Dermis microvascular lymphatic vessel endothelial cell (primary cell): ENCODE results near the gene CPNE1. TPM values are rescaled to one million over a fixed set of nuclear protein-coding genes. Genes with fewer than 3 reads are reported as not detected.

Experiments
- total RNA-seq: library from RNA; depleted of rRNA; stranded (reverse); fragments of >200 nt; gene quantifications from 2 replicates; pipeline ENCODE4 v1.2.1, GENCODE V29; 2014

The CPNE1 gene
- total RNA-seq, 1 donor from 2014 or later: 145 TPM

Other genes with a start within 250 kb of the CPNE1 start
- gene GDF5, start 226.7 kb downstream of the CPNE1 start, total RNA-seq: not detected in 2 replicates
- gene CEP250, start 209.3 kb downstream of the CPNE1 start, total RNA-seq: 6.7 and 7.3 TPM in 2 replicates
- not detected in 2 replicates for gene C20orf173, start 135.2 kb downstream of the CPNE1 start, total RNA-seq
- gene ERGIC3, start 122.8 kb downstream of the CPNE1 start, total RNA-seq: 287 and 401 TPM in 2 replicates
- gene SPAG4, start 49.1 kb downstream of the CPNE1 start, total RNA-seq: 10.5 and 18.6 TPM in 2 replicates
- 33.0 and 39.7 TPM in 2 replicates for gene RBM12, start within 50 bp of the CPNE1 start, total RNA-seq
- gene NFS1, start 34.5 kb upstream of the CPNE1 start, total RNA-seq: 15.1 and 20.1 TPM in 2 replicates
- 176 and 319 TPM in 2 replicates for gene ROMO1, start 34.5 kb upstream of the CPNE1 start, total RNA-seq
- 255 and 271 TPM in 2 replicates for gene RBM39, start 77.4 kb upstream of the CPNE1 start, total RNA-seq
- gene PHF20, start 107.1 kb upstream of the CPNE1 start, total RNA-seq: 22.1 and 23.8 TPM in 2 replicates